OCI-LY7 (cell line): ENCODE results near the gene PRKAG2. TPM values are rescaled to one million over a fixed set of nuclear protein-coding genes. Genes with fewer than 3 reads are reported as not detected.

ENCODE experiments used
- BruUV-seq: library from RNA; stranded (reverse); fragments of 400-500 nt; replicated peaks from 2 replicates; lab custom pipeline; 2021; lab: Mats Ljungman, UMichigan
- CTCF ChIA-PET: fragments of 300-600 bp; sonication (Branson Sonifier 250); formaldehyde crosslinking; loops from one replicate; lab custom pipeline; 2022; ENCODE audit warnings: antibody characterized with exemption; ENCODE audit not compliant: unreplicated experiment; lab: Charles Lee
- POLR2A ChIA-PET: fragments of 300-600 bp; sonication (Branson Sonifier 250); formaldehyde crosslinking; loops from one replicate; lab custom pipeline; 2022; ENCODE audit warnings: antibody characterized with exemption; lab: Charles Lee
- DNase-seq: peaks from one replicate; pipeline ENCODE4 v3.0.0-alpha.2; 2015; ENCODE audit warnings: low spot score
- H2AFZ ChIP-seq: fragments of 200-600 bp; sonication (generic), shearing (Covaris generic); 2 replicates; pipeline ENCODE4 v1.6.1; 2014; ENCODE audit warnings: mild to moderate bottlenecking, antibody characterized with exemption, low read length, moderate library complexity
- H3K27ac ChIP-seq: fragments of 200-600 bp; sonication (generic); 2 replicates; pipeline ENCODE4 v1.5.1; 2014; ENCODE audit warnings: mixed run types, low read depth, mild to moderate bottlenecking, moderate library complexity, low read length, inconsistent platforms; ENCODE audit not compliant: poor library complexity, severe bottlenecking
- H3K36me3 ChIP-seq: fragments of 200-600 bp; sonication (generic); 2 replicates; pipeline ENCODE4 v1.6.1; 2014; ENCODE audit warnings: mild to moderate bottlenecking, antibody characterized with exemption, low read length, moderate library complexity, mixed read lengths; ENCODE audit not compliant: insufficient read depth
- H3K4me1 ChIP-seq: fragments of 200-600 bp; sonication (generic); 2 replicates; pipeline ENCODE4 v1.5.1; 2014; ENCODE audit warnings: mild to moderate bottlenecking, low read length; ENCODE audit not compliant: insufficient read depth, poor library complexity, severe bottlenecking
- H3K4me2 ChIP-seq: fragments of 200-600 bp; sonication (generic); 2 replicates; pipeline ENCODE4 v1.6.1; 2014; ENCODE audit warnings: mild to moderate bottlenecking, low read length
- H3K4me3 ChIP-seq: fragments of 200-600 bp; sonication (generic); 2 replicates; pipeline ENCODE4 v1.5.1; 2014; ENCODE audit warnings: mild to moderate bottlenecking, low read depth, low read length; ENCODE audit not compliant: poor library complexity, severe bottlenecking
- H3K79me2 ChIP-seq: fragments of 200-600 bp; sonication (generic); 2 replicates; pipeline ENCODE4 v1.6.1; 2016; ENCODE audit warnings: low read depth, mild to moderate bottlenecking, low read length, moderate library complexity, mixed read lengths; ENCODE audit not compliant: insufficient read depth
- H3K9me2 ChIP-seq: fragments of 200-600 bp; sonication (generic); 2 replicates; pipeline ENCODE4 v1.6.1; 2016; ENCODE audit warnings: mild to moderate bottlenecking, low read length, mixed read lengths; ENCODE audit not compliant: insufficient read depth
- H3K9me3 ChIP-seq: fragments of 200-600 bp; sonication (generic); 2 replicates; pipeline ENCODE4 v1.6.1; 2014; ENCODE audit warnings: mild to moderate bottlenecking, mixed run types, low read length, mixed read lengths
- H4K20me1 ChIP-seq: fragments of 200-600 bp; sonication (generic); 2 replicates; pipeline ENCODE4 v1.6.1; 2014; ENCODE audit warnings: mild to moderate bottlenecking, antibody characterized with exemption, low read length, moderate library complexity, mixed read lengths; ENCODE audit not compliant: insufficient read depth
- EZH2phosphoT487 ChIP-seq: fragments of 200-600 bp; sonication (generic); IDR thresholded peaks from 2 replicates; pipeline ENCODE4 v1.6.1; 2018; ENCODE audit warnings: low read depth, borderline replicate concordance, mild to moderate bottlenecking, mixed run types, antibody characterized with exemption, low read length, moderate library complexity, mixed read lengths
- intact Hi-C: fragments of 100-400 bp; cut with micrococcal nuclease; formaldehyde crosslinking; loops from one replicate; pipeline ENCODE4 v1.10.0; 2022; ENCODE audit not compliant: unreplicated experiment
- total RNA-seq, 2 experiments: library from RNA; depleted of rRNA in 1 of 2; stranded (reverse); fragments of >200 nt in 1 of 2; shearing (Covaris generic) in 1 of 2; gene quantifications; 2 replicates each; pipeline ENCODE4 v1.2.3, GENCODE V29; 2014 to 2022
- TF ChIP-seq, protein P1 (sequence below): fragments of 200-600 bp; sonication (generic); conservative IDR thresholded peaks from 2 replicates; pipeline ENCODE4 v1.5.1; 2014; ENCODE audit warnings: mild to moderate bottlenecking, antibody characterized with exemption, low read length, moderate library complexity, mixed read lengths

The PRKAG2 gene
- total RNA-seq, 2 experiments from 2014 or later: 1.2 to 5.1 TPM

DNA sequence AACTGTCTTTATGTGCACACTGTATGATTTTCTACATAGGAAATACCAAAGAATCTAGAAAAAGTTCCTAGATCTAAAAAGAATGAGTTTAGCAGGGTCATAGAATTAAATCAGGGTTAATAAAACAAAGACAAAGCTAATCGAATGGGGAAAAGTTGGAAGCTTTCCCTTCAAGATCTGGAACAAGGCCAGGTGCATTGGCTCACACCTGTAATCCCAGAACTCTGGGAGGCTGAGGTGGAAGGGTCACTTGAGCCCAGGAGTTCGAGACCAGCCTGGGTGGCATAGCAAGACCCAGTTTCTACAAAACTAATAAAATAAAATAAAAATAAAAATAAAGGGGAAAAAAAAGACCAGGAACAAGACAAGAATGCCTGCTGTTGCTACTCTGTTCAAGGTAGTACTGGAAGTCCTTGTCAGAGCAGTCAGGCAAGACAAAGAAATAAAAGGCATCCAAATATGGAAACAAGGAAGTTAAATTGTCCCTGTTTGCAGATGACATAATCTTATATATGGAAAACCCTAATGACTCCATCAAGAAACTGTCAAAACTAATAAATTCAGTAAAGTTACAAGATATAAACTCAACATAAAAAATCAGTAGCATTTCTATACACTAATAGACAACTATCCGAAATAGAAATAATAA is 281.1 kb downstream of the PRKAG2 start:
- ChIA-PET POLR2A (no interaction called here), CTCF (no interaction called here)
- no peak for TF ChIP-seq EZH2phosphoT487
- TF ChIP-seq, protein P1, sequence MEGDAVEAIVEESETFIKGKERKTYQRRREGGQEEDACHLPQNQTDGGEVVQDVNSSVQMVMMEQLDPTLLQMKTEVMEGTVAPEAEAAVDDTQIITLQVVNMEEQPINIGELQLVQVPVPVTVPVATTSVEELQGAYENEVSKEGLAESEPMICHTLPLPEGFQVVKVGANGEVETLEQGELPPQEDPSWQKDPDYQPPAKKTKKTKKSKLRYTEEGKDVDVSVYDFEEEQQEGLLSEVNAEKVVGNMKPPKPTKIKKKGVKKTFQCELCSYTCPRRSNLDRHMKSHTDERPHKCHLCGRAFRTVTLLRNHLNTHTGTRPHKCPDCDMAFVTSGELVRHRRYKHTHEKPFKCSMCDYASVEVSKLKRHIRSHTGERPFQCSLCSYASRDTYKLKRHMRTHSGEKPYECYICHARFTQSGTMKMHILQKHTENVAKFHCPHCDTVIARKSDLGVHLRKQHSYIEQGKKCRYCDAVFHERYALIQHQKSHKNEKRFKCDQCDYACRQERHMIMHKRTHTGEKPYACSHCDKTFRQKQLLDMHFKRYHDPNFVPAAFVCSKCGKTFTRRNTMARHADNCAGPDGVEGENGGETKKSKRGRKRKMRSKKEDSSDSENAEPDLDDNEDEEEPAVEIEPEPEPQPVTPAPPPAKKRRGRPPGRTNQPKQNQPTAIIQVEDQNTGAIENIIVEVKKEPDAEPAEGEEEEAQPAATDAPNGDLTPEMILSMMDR: no peak
- intact Hi-C loops: no loop called here
- Histone ChIP-seq H3K9me2 (no peaks in the 10 kb centered on the region), H3K36me3 (no peaks in the 10 kb centered on the region), H3K9me3 (no peaks in the 10 kb centered on the region), H3K79me2 (no peaks in the 10 kb centered on the region), H3K27ac (no peak overlapping the region), H3K4me1 (no peaks in the 10 kb centered on the region), H4K20me1 (no peaks in the 10 kb centered on the region; the same call in 1 of the 2 replicates), H3K4me2 (no peak overlapping the region), H2AFZ (no peak overlapping the region), H3K4me3 (no peak overlapping the region)
- no peak for DNase-seq
- no TSS peak for BruUV-seq

DNA sequence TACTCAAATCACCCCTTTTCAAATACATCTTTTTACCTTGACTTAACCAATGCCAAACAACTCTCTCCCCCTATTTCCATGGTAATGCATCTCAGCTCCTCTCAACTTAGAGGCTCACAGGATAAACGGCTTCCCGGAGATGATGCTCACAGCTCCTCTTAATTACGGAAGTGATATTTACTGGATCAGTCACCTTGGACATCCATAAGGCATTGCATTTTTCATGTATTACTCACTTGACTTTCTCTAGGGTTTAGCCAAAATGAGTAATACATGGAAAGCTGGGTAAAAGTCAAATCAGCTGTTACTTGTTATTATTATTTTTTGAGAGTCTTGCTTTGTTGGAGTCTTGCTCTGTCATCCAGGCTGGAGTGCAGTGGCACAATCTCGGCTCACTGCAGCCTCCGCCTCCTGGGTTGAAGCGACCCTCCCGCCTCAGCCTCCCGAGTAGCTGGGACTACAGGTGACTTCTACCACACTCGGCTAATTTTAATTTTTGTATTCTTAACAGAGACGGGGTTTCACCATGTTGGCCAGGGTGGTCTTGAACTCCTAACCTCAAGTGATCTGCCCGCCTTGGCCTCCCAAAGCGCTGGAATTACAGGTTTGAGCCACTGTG is 283.9 kb downstream of the PRKAG2 start:
- H4K20me1 ChIP-seq: no peaks in the 10 kb centered on the region; the same call in 1 of the 2 replicates
- H3K79me2 ChIP-seq: no peaks in the 10 kb centered on the region
- intact Hi-C loops: no loop called here
- TF ChIP-seq, protein P1: no peak
- no peak for TF ChIP-seq EZH2phosphoT487
- H2AFZ ChIP-seq: no peak overlapping the region
- BruUV-seq: no TSS peak
- no peak overlapping the region for H3K27ac ChIP-seq
- H3K4me1 ChIP-seq: no peaks in the 10 kb centered on the region
- no peak for DNase-seq
- ChIA-PET POLR2A (interaction anchor here (0.5 kb wide), 1 partner anchor 246 kb away, joined by 7 read pairs; no protein-coding TSS in a partner anchor), CTCF (no interaction called here)
- H3K4me2 ChIP-seq: no peak overlapping the region
- no peaks in the 10 kb centered on the region for H3K9me2 ChIP-seq
- H3K4me3 ChIP-seq: no peak overlapping the region
- H3K36me3 ChIP-seq: no peaks in the 10 kb centered on the region
- H3K9me3 ChIP-seq: no peaks in the 10 kb centered on the region

DNA sequence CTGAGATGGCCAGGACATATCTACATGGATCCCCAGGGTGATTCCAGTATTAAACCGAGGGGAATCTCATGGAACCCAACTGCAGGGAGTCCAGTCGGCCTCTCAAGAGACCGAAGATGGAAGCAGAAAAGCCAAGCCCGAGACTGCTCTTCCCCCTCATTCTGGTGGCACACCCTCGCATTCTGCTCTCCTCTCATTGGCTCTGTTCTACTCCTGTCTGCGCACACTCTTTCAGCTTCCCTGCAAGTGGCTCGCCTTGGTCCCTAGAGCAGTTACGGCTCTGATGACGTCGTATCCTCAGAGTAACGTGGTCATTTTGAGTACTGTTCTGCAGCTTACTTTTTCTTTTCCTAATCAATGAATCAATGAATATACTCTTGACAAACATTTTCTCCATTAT is 284.6 kb downstream of the PRKAG2 start:
- CTCF ChIA-PET: no interaction called here
- H3K4me3 ChIP-seq: no peak overlapping the region

More for the DNA sequence above, 284.6 kb downstream of the PRKAG2 start:
- Histone ChIP-seq H3K27ac (no peak overlapping the region), H3K4me1 (no peaks in the 10 kb centered on the region), H3K79me2 (no peaks in the 10 kb centered on the region), H3K4me2 (no peak overlapping the region), H2AFZ (no peak overlapping the region), H3K9me2 (no peaks in the 10 kb centered on the region), H3K9me3 (no peaks in the 10 kb centered on the region), H4K20me1 (no peaks in the 10 kb centered on the region; the same call in 1 of the 2 replicates), H3K36me3 (no peaks in the 10 kb centered on the region)
- no TSS peak for BruUV-seq
- intact Hi-C loops: no loop called here
- TF ChIP-seq, protein P1: no peak
- no peak for TF ChIP-seq EZH2phosphoT487
- POLR2A ChIA-PET: interaction anchor here (0.5 kb wide), 2 partner anchors 247 to 869 kb away, joined by 5 to 7 read pairs; no protein-coding TSS in a partner anchor
- no peak for DNase-seq
